GM12864 (cell line): ENCODE measurements around the gene ASIC5.

Experiments used
- DNase-seq: peaks from one replicate; pipeline ENCODE4 v3.0.0-alpha.2; 2011; ENCODE audit warnings: low read depth
- H3K4me3 ChIP-seq: 2 replicates; pipeline ENCODE4 v1.5.1; 2011; ENCODE audit warnings: mild to moderate bottlenecking, low read depth, low read length, control low read depth
- CTCF ChIP-seq: IDR thresholded peaks from 2 replicates; pipeline ENCODE4 v1.5.1; 2011; ENCODE audit warnings: low read depth, mild to moderate bottlenecking, moderate library complexity, low read length, control low read depth, inconsistent platforms; ENCODE audit errors: missing control alignments

The ASIC5 gene

GRCh38 chr4:155828628-155829027 lies 37.4 kb downstream of the ASIC5 start:
- TF ChIP-seq CTCF, result no peak
- DNase-seq, result no peak
- no peak overlapping the region for H3K4me3 ChIP-seq

- TF ChIP-seq CTCF, result no peak
- H3K4me3 ChIP-seq, result no peak overlapping the region
These were observed 43.5 kb downstream of the ASIC5 start for GRCh38 chr4:155822572-155822971.

DNA sequence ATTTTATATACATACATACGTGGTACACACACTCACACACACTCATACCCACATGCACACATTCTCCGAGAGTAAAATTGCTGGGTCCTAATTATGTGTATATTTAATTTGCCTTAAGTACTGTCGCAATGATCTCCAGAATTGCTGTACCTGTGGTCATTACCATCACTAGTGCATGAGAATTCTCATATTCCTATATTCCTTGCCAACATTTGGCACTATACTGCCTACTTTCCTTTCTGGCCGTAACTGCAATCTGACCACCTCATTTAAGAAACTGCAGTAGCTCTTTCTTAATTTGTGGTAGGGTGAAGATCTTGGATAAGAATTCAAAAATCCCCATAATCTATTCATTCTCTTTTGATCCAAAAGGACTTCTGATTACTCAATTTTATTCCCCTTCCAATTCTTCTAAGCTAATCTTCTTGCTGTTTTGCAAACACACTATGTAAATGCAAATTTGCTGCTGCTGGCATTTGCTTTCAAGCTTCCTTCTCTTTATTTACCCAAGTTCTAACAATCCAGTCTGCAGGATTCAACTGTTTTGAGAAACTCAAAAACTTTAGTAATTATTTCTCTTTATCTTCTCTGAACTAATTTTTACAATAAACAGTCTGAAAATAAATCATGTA lies 45.1 kb downstream of the ASIC5 start:
- H3K4me3 ChIP-seq, result no peak overlapping the region
- TF ChIP-seq CTCF, result no peak
- no peak for DNase-seq

More at GRCh38 chr4:155822572-155822971, 43.5 kb downstream of the ASIC5 start:
- no peak for DNase-seq

DNA sequence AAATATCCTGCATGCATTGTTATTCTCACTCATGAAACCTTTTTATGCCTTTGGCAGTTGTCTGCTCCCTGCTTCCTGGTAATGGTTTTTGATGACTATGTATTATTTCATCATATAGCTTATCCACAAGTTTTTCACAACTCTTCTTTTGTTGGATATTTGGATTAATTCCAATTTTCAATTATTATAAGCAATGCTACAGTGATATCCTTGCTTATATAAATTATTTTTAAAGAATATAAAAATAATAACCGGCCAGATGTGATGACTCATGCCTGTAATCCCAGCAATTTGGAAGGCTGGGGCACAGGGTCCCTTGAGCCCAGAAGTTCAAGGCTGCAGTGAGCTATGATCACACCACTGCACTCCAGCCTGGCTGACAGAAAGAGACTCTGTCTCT lies 47.0 kb downstream of the ASIC5 start:
- DNase-seq, result no peak
- TF ChIP-seq CTCF, result no peak
- H3K4me3 ChIP-seq, result no peak overlapping the region

DNA sequence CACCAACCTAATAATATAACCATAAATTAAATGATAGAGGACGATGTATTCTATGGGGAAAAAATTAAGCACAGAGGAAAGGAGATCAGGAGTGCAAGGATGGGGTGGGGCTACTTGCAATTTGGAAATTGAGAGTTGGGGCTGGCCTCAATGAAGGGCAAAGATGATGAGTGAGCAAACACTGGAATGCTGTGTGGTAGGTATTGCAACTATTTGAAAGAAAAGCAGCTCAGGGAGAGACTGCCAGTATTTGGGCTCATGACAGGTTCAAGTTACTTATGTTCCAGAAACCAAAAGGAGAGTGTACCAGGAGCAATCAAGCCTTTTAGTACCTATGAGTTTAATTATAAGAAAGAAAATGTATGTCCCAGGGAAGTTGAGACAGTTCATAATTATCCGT lies 47.4 kb downstream of the ASIC5 start:
- TF ChIP-seq CTCF, result no peak
- DNase-seq, result no peak
- H3K4me3 ChIP-seq, result no peak overlapping the region

GRCh38 chr4:155811083-155811482 lies 55.0 kb downstream of the ASIC5 start:
- H3K4me3 ChIP-seq, result no peak overlapping the region
- no peak for TF ChIP-seq CTCF
- no peak for DNase-seq

GRCh38 chr4:155809835-155810234 lies 56.2 kb downstream of the ASIC5 start:
- H3K4me3 ChIP-seq, result no peak overlapping the region
- peak; percentile 44 for TF ChIP-seq CTCF
- peak; percentile 72 for DNase-seq
